Measurements from ENCODE around the gene PNKP.

The PNKP gene

GRCh38 chr19:49877879-49878743 lies 10.7 kb upstream of the PNKP start:
- H3K4me3 ChIP-seq (ENCODE audit: low read length) = peak overlapping the region; percentile 95
- H3K36me3 ChIP-seq (ENCODE audit: control insufficient read depth, insufficient read depth, low read length) = peaks cover 33% of the 10 kb centered on the region
- no peaks in the 10 kb centered on the region for H3K27me3 ChIP-seq (ENCODE audit: control insufficient read depth, insufficient read depth, low read length)
- H3K27ac ChIP-seq (ENCODE audit: low read depth, low read length) = peak overlapping the region; percentile 99
- peak overlapping the region; percentile 71 for H3K9ac ChIP-seq (ENCODE audit: low read length)
- H3K4me1 ChIP-seq (ENCODE audit: control insufficient read depth, insufficient read depth, low read length) = peaks cover 10% of the 10 kb centered on the region

DNA sequence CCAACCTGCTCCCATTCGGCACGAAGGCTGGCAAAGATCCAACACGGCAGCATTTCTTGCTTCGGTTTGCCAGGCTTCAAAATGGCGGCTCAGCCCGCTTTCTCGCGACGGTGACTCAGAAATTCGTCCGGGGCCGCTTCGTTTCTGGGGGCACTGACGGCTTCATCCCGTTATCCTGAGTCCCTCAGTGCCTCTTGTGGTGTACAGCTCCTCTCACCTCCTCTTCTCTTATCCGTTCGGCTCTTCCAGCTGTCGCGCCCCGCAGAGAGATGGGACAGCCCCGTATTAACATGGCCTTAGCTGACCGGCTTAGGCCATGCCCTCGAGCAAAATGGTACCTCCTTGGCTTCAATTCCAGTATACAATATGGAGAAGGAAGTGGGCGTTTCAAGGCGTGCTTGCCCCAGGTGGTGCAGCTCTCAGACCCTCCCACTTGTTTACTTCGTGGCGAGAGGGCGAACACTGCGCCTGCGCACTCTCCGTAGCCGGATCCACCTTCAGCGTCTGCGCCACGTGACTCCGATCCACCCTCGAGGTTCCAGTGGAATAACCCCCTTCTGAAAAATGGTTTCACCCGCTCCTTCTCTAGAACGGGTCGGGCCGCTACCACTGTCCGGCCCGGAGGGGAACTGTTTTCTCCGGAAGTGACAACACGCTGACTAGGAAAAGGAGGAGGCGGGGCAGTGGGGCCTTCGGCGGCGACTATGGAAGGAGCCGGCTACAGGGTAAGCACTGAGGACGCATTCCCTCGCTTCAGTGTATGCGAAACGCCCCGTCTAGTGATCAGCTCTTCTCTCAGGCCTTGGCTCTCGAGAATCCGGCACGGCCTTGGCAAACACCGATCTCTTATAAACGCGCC lies 9.9 kb upstream of the PNKP start, which contains the start of the genes AKT1S1 and TBC1D17:
Gene AKT1S1, minus strand, starts transcription at position 336 of the 859 bp plus-strand sequence. CDS start 4,060 bp downstream, outside the sequence.
Gene TBC1D17, plus strand, starts transcription at position 683 of the 859 bp plus-strand sequence. Its CDS starts 22 bp downstream, at position 705.
- peaks cover 24% of the 10 kb centered on the region for H3K36me3 ChIP-seq (ENCODE audit: control insufficient read depth, insufficient read depth, low read length)
- peaks cover 10% of the 10 kb centered on the region for H3K4me1 ChIP-seq (ENCODE audit: control insufficient read depth, insufficient read depth, low read length)
- H3K27ac ChIP-seq (ENCODE audit: low read depth, low read length) = peak within 1 kb of the TSS; percentile 99
- peak within 1 kb of the TSS; percentile 95 for H3K4me3 ChIP-seq (ENCODE audit: low read length)
- peak within 1 kb of the TSS; percentile 92 for H3K9ac ChIP-seq (ENCODE audit: low read length)
- H3K27me3 ChIP-seq (ENCODE audit: control insufficient read depth, insufficient read depth, low read length) = no peaks in the 10 kb centered on the region

DNA sequence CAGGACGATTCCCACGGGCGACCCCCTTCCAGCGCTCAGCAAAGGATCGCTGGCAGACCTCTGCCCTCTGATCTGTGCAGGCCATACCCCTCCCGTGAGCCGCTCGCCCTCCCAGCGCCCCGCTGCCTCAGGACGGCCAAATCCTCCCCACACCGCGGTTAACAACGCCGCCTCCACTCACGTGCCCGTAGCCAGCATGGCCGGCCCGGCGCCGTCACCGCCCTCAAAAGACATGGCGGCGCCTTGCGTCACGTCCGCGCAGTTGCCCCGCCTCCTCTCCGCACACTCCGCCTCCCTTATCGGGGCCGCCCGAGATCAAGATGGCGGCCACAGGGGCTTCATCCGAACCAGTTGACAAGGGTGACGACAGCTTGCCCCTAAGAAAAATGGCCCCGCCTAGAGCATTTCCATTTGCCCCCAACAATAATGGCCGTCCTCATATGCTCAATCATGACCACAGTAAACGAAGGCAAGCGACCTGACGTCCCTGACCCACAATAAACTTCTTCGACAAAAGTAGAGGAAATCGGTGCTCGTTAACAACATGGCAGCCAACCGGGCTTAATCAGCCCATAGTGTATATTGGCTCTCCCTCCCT lies 9.1 kb upstream of the PNKP start:
- peaks cover 21% of the 10 kb centered on the region for H3K36me3 ChIP-seq (ENCODE audit: control insufficient read depth, insufficient read depth, low read length)
- peak overlapping the region; percentile 95 for H3K4me3 ChIP-seq (ENCODE audit: low read length)
- peaks cover 10% of the 10 kb centered on the region for H3K4me1 ChIP-seq (ENCODE audit: control insufficient read depth, insufficient read depth, low read length)
- H3K9ac ChIP-seq (ENCODE audit: low read length) = peak overlapping the region; percentile 92
- H3K27ac ChIP-seq (ENCODE audit: low read depth, low read length) = peak overlapping the region; percentile 99
- no peaks in the 10 kb centered on the region for H3K27me3 ChIP-seq (ENCODE audit: control insufficient read depth, insufficient read depth, low read length)

DNA sequence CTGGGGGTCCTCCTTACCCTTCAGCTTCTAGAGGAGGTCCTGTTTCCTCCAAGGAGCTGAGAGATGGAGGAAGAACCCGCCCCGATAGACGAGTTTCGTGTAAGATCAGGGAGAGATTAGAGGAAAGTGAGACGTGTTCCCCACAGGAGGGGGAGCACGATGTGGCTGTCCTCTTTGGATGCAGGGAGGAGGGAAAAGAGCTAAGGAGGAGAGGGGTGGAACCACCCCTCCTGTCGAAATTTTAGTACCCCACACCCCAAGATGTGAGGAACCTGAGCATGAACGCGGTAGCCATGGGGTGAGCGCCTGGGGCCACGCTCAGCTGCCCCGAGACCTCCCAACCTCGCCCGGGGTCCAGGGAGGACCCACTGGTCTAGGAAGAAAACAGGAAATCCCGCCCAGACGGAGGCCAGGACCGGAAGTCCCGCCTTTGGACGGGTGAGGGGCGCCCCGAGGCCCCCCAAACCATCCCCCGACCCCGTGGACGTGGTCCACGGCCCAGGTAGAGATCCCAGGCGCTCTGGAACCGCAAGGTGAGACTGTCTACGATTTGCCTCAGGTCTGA lies 8.6 kb upstream of the PNKP start:
- peaks cover 20% of the 10 kb centered on the region for H3K36me3 ChIP-seq (ENCODE audit: control insufficient read depth, insufficient read depth, low read length)
- H3K4me1 ChIP-seq (ENCODE audit: control insufficient read depth, insufficient read depth, low read length) = peaks cover 10% of the 10 kb centered on the region
- H3K9ac ChIP-seq (ENCODE audit: low read length) = peak overlapping the region; percentile 85
- H3K4me3 ChIP-seq (ENCODE audit: low read length) = peak overlapping the region; percentile 95
- peak overlapping the region; percentile 99 for H3K27ac ChIP-seq (ENCODE audit: low read depth, low read length)
- H3K27me3 ChIP-seq (ENCODE audit: control insufficient read depth, insufficient read depth, low read length) = no peaks in the 10 kb centered on the region

DNA sequence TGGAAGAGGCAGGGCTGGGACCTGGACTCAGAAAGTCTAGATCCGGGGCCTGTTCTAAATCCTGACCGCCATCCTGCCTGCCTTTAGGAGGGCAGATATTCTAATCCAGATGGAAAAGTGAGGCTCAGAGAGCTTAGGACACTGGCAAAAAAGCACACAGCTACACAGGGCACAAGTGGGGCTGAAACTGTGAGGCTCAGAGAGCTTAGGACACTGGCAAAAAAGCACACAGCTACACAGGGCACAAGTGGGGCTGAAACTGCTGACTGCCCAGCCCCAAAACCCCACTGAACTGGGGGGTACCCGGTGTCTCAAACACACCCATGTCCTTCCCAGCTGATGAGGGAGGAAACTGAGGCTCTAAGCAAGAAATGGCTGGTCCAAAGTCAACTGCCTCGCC lies 7.8 kb upstream of the PNKP start:
- peaks cover 12% of the 10 kb centered on the region for H3K4me1 ChIP-seq (ENCODE audit: control insufficient read depth, insufficient read depth, low read length)
- H3K27ac ChIP-seq (ENCODE audit: low read depth, low read length) = peak overlapping the region; percentile 99
- peaks cover 14% of the 10 kb centered on the region for H3K36me3 ChIP-seq (ENCODE audit: control insufficient read depth, insufficient read depth, low read length)
- H3K4me3 ChIP-seq (ENCODE audit: low read length) = peak overlapping the region; percentile 95
- H3K27me3 ChIP-seq (ENCODE audit: control insufficient read depth, insufficient read depth, low read length) = no peaks in the 10 kb centered on the region
- H3K9ac ChIP-seq (ENCODE audit: low read length) = peak overlapping the region; percentile 85

GRCh38 chr19:49874503-49875157 lies 7.3 kb upstream of the PNKP start:
- H3K27me3 ChIP-seq (ENCODE audit: control insufficient read depth, insufficient read depth, low read length) = no peaks in the 10 kb centered on the region
- H3K27ac ChIP-seq (ENCODE audit: low read depth, low read length) = no peak overlapping the region
- peaks cover 12% of the 10 kb centered on the region for H3K36me3 ChIP-seq (ENCODE audit: control insufficient read depth, insufficient read depth, low read length)
- H3K4me3 ChIP-seq (ENCODE audit: low read length) = no peak overlapping the region
- H3K9ac ChIP-seq (ENCODE audit: low read length) = no peak overlapping the region
- peaks cover 15% of the 10 kb centered on the region for H3K4me1 ChIP-seq (ENCODE audit: control insufficient read depth, insufficient read depth, low read length)

DNA sequence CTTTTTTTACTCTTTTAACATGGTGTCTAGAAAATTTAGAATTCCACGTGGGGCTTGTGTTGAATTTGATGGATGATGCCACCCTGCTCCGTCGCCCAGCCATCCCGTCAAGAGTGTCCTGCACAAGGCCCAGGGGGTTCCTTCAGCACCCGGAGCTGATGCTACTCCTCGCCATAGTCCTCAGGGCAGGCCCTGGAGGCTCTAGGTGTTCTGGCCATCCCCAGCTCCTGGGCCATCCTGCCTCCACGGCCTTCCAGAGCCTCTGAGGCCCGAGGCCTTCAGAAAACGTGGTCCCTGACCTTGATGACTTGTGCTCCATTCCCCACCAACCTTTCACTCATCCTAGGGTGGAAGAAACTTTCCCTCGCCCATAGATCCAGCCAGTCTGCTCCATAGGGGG lies 6.5 kb upstream of the PNKP start:
- Histone ChIP-seq H3K36me3 (ENCODE audit: control insufficient read depth, insufficient read depth, low read length) (peaks cover 4% of the 10 kb centered on the region), H3K4me3 (ENCODE audit: low read length) (no peak overlapping the region), H3K27ac (ENCODE audit: low read depth, low read length) (no peak overlapping the region), H3K27me3 (ENCODE audit: control insufficient read depth, insufficient read depth, low read length) (no peaks in the 10 kb centered on the region), H3K4me1 (ENCODE audit: control insufficient read depth, insufficient read depth, low read length) (peaks cover 17% of the 10 kb centered on the region), H3K9ac (ENCODE audit: low read length) (no peak overlapping the region)

GRCh38 chr19:49873129-49873521 lies 5.7 kb upstream of the PNKP start:
- Histone ChIP-seq H3K9ac (ENCODE audit: low read length) (no peak overlapping the region), H3K4me1 (ENCODE audit: control insufficient read depth, insufficient read depth, low read length) (peaks cover 17% of the 10 kb centered on the region), H3K4me3 (ENCODE audit: low read length) (no peak overlapping the region), H3K36me3 (ENCODE audit: control insufficient read depth, insufficient read depth, low read length) (peaks cover 3% of the 10 kb centered on the region), H3K27me3 (ENCODE audit: control insufficient read depth, insufficient read depth, low read length) (no peaks in the 10 kb centered on the region), H3K27ac (ENCODE audit: low read depth, low read length) (no peak overlapping the region)

GRCh38 chr19:49872245-49873128 lies 5.1 kb upstream of the PNKP start:
- no peak overlapping the region for H3K27ac ChIP-seq (ENCODE audit: low read depth, low read length)
- no peak overlapping the region for H3K9ac ChIP-seq (ENCODE audit: low read length)
- H3K4me3 ChIP-seq (ENCODE audit: low read length) = no peak overlapping the region
- H3K36me3 ChIP-seq (ENCODE audit: control insufficient read depth, insufficient read depth, low read length) = peaks cover 3% of the 10 kb centered on the region
- peaks cover 15% of the 10 kb centered on the region for H3K4me1 ChIP-seq (ENCODE audit: control insufficient read depth, insufficient read depth, low read length)
- no peaks in the 10 kb centered on the region for H3K27me3 ChIP-seq (ENCODE audit: control insufficient read depth, insufficient read depth, low read length)

- no peak overlapping the region for H3K27ac ChIP-seq (ENCODE audit: low read depth, low read length)
- H3K9ac ChIP-seq (ENCODE audit: low read length) = no peak overlapping the region
- no peaks in the 10 kb centered on the region for H3K27me3 ChIP-seq (ENCODE audit: control insufficient read depth, insufficient read depth, low read length)
- H3K36me3 ChIP-seq (ENCODE audit: control insufficient read depth, insufficient read depth, low read length) = peaks cover 3% of the 10 kb centered on the region
- H3K4me3 ChIP-seq (ENCODE audit: low read length) = no peak overlapping the region
- H3K4me1 ChIP-seq (ENCODE audit: control insufficient read depth, insufficient read depth, low read length) = peaks cover 15% of the 10 kb centered on the region
These were observed 4.1 kb upstream of the PNKP start for GRCh38 chr19:49871349-49871985.

Data from rectal smooth muscle tissue (tissue), 1 donor.